Fibroblast of villous mesenchyme (primary cell): ENCODE data around the gene SYT10. TPM values are rescaled to one million over a fixed set of nuclear protein-coding genes. Genes with fewer than 3 reads are reported as not detected.
A peak's percentile ranks its signal among the peaks of the same experiment; 100 is the strongest.

Experiments
- DNase-seq: peaks from one replicate; pipeline ENCODE4 v3.0.0-alpha.2; 2010; ENCODE audit warnings: low read depth
- H3K4me3 ChIP-seq: 2 replicates; pipeline ENCODE4 v1.5.1; 2011; ENCODE audit warnings: low read depth, mild to moderate bottlenecking, low read length
- total RNA-seq: library from RNA; depleted of rRNA; stranded (reverse); fragments of >200 nt; gene quantifications from 2 replicates; pipeline ENCODE4 v1.2.3, GENCODE V29; 2012
- TF ChIP-seq, protein P1 (sequence below): IDR thresholded peaks from 2 replicates; pipeline ENCODE4 v1.5.1; 2012; ENCODE audit warnings: low read depth, mild to moderate bottlenecking, low read length; ENCODE audit not compliant: insufficient read depth

Gene SYT10
- total RNA-seq, 1 donor: not detected

DNA sequence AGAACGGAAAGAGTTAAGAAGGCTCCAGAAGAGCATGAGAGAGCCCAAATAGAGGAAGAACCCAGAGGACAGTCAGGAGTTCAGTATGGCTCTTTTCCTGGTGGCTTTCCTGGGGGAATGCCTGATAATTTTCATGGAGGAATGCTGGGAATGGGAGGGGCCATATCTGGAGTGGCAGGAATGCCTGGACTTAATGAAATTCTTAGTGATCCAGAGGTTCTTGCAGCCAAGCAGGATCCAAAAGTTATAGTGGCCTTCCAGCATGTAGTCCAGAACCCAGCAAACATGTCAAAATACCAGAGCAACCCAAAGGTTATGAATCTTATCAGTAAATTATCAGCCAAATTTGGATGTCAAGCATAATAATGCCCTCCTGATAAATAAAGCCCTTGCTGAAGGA lies 15.5 kb upstream of the SYT10 start:
- H3K4me3 ChIP-seq: no peak overlapping the region
- TF ChIP-seq, protein P1, sequence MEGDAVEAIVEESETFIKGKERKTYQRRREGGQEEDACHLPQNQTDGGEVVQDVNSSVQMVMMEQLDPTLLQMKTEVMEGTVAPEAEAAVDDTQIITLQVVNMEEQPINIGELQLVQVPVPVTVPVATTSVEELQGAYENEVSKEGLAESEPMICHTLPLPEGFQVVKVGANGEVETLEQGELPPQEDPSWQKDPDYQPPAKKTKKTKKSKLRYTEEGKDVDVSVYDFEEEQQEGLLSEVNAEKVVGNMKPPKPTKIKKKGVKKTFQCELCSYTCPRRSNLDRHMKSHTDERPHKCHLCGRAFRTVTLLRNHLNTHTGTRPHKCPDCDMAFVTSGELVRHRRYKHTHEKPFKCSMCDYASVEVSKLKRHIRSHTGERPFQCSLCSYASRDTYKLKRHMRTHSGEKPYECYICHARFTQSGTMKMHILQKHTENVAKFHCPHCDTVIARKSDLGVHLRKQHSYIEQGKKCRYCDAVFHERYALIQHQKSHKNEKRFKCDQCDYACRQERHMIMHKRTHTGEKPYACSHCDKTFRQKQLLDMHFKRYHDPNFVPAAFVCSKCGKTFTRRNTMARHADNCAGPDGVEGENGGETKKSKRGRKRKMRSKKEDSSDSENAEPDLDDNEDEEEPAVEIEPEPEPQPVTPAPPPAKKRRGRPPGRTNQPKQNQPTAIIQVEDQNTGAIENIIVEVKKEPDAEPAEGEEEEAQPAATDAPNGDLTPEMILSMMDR: no peak
- DNase-seq: no peak

DNA sequence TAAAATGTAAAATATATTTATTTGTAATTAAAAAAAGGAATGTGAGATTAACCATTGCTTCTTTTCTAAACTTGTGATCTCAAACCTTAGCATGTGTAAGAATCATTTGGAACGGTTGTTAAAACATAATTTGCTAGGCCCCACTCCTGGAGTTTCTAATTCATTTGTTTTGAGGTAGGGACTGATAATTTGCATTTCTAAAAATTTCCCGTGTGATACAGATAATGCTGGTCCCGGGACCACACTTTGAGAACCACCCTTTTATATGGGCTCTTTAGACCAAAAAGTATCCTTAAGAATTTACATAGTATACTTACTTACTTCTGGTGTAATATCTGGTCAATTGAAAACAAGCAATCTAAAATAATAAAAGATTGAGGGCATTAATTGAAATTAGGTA lies 10.9 kb upstream of the SYT10 start:
- TF ChIP-seq, protein P1: no peak
- H3K4me3 ChIP-seq: no peak overlapping the region
- DNase-seq: no peak

DNA sequence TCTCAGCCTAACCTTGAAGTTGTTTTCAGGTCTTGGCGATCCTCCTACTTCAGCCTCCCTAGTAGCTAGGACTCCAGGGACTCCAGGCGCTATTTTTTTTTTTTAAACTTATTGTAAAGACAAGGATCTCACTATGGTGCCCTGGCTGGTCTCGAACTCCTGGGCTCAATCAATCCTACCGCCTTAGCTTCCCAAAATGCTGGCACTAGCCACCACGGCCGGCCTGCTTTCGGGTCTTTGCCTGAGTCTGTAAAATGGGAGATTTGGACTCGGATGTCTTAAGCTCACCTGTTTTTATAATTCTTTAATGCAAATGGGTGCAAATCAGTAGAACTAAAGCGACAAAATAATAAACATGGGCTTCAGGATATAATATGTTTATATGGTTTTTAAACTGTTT lies 858 bp upstream of the SYT10 start:
- TF ChIP-seq, protein P1: no peak
- no peak for DNase-seq
- no peak overlapping the region for H3K4me3 ChIP-seq

DNA sequence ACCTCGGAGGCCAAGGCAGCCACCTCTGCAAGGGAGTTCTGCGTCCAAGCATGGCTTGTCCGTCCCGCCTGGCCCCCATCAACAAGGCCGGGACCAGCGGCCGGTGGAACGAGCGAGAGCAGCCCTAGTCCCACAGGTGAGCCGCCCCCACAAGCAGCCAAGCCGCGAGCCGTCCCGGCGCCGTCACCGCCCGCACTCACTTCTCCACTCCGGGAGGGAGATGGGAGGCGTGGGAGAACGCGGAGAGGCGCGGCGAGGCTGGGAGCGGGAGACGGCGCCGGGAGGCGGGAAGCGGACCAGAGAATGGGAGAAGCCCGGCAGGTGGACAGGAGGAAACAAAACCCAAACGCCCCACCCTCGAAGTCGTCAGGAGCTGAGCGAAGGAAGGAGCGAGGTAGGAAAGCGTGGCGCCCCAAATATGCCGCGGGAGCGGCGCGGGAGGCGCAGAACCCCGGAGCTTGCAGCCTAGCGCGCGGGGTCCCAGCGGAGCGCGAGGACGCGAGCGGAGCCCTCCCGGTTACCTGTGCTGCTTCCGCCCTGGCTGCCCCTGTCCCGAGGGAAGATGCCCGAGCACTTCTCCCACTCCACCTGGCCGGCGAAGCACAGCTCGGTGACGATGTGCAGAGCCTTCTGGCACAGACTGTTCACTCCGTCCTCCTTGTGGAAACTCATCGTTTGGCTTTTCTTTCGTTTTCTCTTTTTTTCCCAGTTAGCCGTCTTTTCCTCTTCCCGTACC lies 600 bp downstream of the SYT10 start:
- H3K4me3 ChIP-seq: peak overlapping the region; percentile 55
- peak; percentile 8 for DNase-seq
- TF ChIP-seq, protein P1: no peak

DNA sequence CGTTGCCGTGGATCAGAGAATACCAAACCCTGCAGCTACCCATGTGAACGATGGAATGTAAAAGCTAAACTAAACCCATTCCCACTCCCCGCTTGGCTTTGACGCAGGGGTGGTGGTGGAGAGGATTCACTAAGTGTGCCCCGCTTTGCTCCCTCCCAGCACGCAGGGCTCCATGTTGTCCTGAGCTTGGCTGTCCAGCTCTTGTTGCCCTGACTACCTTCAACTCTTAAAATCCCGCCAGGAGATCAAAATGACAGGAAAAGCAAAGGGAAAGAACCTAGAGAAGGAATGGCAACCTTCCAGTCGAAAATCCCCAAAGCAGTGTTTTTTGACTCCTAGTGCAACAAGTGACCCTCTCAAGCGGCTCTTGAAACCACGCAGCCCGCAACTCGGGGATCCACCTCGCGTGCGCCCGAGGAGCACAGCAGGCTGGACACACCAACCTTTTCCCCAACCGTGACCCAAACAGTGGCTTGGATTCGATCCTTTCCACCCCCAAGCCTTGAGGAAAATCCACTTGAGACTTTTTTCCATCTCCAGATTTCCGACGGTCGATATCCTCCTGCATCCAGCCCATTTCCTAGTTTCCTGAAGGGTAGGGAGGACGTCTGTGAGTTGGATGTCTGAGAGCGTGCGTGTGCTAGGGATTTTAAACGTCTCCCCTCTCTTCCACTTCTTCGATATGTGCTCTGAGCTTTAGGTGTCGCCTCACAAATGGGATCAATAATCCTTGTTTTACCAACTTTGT lies 1.4 kb downstream of the SYT10 start:
- TF ChIP-seq, protein P1: no peak
- DNase-seq: no peak
- no peak overlapping the region for H3K4me3 ChIP-seq

DNA sequence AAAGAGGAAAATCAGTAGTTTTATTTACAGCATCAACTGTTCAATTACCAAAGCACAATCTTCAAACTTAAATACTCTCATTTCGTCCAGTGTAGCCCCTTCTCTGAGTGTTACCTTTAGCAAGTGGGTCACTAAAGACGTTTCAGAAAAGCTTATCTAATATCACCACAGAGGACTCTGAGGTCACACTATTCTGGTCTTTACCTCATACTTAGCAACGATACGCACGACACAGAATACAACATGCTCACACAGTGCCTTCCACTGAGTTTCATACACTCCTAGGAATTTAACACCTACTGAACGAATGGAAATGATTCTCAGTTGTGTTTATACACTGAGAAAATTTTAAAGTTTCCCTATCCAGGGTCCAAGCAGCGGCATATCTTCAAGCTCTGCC lies 2.0 kb downstream of the SYT10 start:
- TF ChIP-seq, protein P1: no peak
- H3K4me3 ChIP-seq: no peak overlapping the region
- DNase-seq: no peak
